Neural progenitor cell (in vitro differentiated cells): ENCODE measurements around the gene HSPA9. TPM values are rescaled to one million over a fixed set of nuclear protein-coding genes. Genes with fewer than 3 reads are reported as not detected.

Source experiments
- DNase-seq: peaks from one replicate; pipeline ENCODE4 v3.0.0-alpha.2; 2016; ENCODE audit warnings: low spot score
- H2AFZ ChIP-seq: fragments of 200-600 bp; sonication (generic); replicated peaks from 2 replicates; pipeline ENCODE4 v1.6.1; 2016; ENCODE audit warnings: antibody characterized with exemption
- H3F3A ChIP-seq: fragments of 200-600 bp; sonication (generic); 2 replicates; pipeline ENCODE4 v1.6.1; 2016; ENCODE audit warnings: antibody characterized with exemption, low read depth
- H3K27ac ChIP-seq: fragments of 200-600 bp; sonication (generic); 2 replicates; pipeline ENCODE4 v1.5.1; 2016; ENCODE audit warnings: mild to moderate bottlenecking
- H3K27me3 ChIP-seq: fragments of 200-600 bp; sonication (generic); 2 replicates; pipeline ENCODE4 v1.6.1; 2016; ENCODE audit warnings: mild to moderate bottlenecking, moderate library complexity
- H3K36me3 ChIP-seq: fragments of 200-600 bp; sonication (generic); 2 replicates; pipeline ENCODE4 v1.5.1; 2016
- H3K4me1 ChIP-seq: fragments of 200-600 bp; sonication (generic); 2 replicates; pipeline ENCODE4 v1.6.1; 2016; ENCODE audit warnings: mixed run types
- H3K4me2 ChIP-seq: fragments of 200-600 bp; sonication (generic); 2 replicates; pipeline ENCODE4 v1.6.1; 2016
- H3K4me3 ChIP-seq: fragments of 200-600 bp; sonication (generic); 2 replicates; pipeline ENCODE4 v1.5.1; 2016
- H3K79me2 ChIP-seq: fragments of 200-600 bp; sonication (generic); 2 replicates; pipeline ENCODE4 v1.6.1; 2016; ENCODE audit warnings: low read depth
- H3K9ac ChIP-seq: fragments of 200-600 bp; sonication (generic); 2 replicates; pipeline ENCODE4 v1.6.1; 2016
- H3K9me3 ChIP-seq: fragments of 200-600 bp; sonication (generic); 2 replicates; pipeline ENCODE4 v1.5.1; 2016; ENCODE audit warnings: low read depth
- H4K20me1 ChIP-seq: fragments of 200-600 bp; sonication (generic); 2 replicates; pipeline ENCODE4 v1.6.1; 2016; ENCODE audit warnings: low read depth
- H3K27ac Mint-ChIP-seq: 3 replicates; pipeline ENCODE4 v1.8.0; 2021; ENCODE audit warnings: mixed read lengths
- H3K27me3 Mint-ChIP-seq: 2 replicates; pipeline ENCODE4 v1.8.0; 2022; ENCODE audit warnings: low read depth, mild to moderate bottlenecking, inconsistent platforms, moderate library complexity, mixed read lengths; ENCODE audit not compliant: insufficient read depth
- H3K36me3 Mint-ChIP-seq: 3 replicates; pipeline ENCODE4 v1.8.0; 2021; ENCODE audit warnings: mixed read lengths
- H3K4me1 Mint-ChIP-seq: 3 replicates; pipeline ENCODE4 v1.8.0; 2021; ENCODE audit warnings: mixed read lengths
- H3K4me3 Mint-ChIP-seq: 3 replicates; pipeline ENCODE4 v1.8.0; 2021; ENCODE audit warnings: mild to moderate bottlenecking, moderate library complexity, mixed read lengths
- H3K9me3 Mint-ChIP-seq: 3 replicates; pipeline ENCODE4 v1.8.0; 2020; ENCODE audit warnings: mixed read lengths
- CTCF ChIP-seq: fragments of 200-600 bp; sonication (generic); IDR thresholded peaks from 2 replicates; pipeline ENCODE4 v1.5.1; 2017; ENCODE audit warnings: antibody characterized with exemption, mild to moderate bottlenecking
- EZH2 ChIP-seq: fragments of 200-600 bp; sonication (generic); IDR thresholded peaks from 2 replicates; pipeline ENCODE4 v1.6.1; 2017; ENCODE audit warnings: antibody characterized with exemption, mild to moderate bottlenecking, moderate library complexity
- EZH2phosphoT487 ChIP-seq: fragments of 200-600 bp; sonication (generic); IDR thresholded peaks from 2 replicates; pipeline ENCODE4 v1.6.1; 2017; ENCODE audit warnings: antibody characterized with exemption
- total RNA-seq: library from RNA; depleted of rRNA; stranded (reverse); fragments of >200 nt; gene quantifications from 2 replicates; pipeline ENCODE4 v1.2.3, GENCODE V29; 2015; ENCODE audit warnings: low replicate concordance

Gene HSPA9
- total RNA-seq, 1 donor from 2014 or later, result 259 TPM

GRCh38 chr5:138538943-138539627 lies 36.1 kb downstream of the HSPA9 start:
- H3K9me3 ChIP-seq, result no peaks in the 10 kb centered on the region
- peaks cover 24% of the 10 kb centered on the region for H3F3A ChIP-seq
- H3K36me3 ChIP-seq, result no peaks in the 10 kb centered on the region
- no peak overlapping the region for H3K9ac ChIP-seq
- peaks cover 14% of the 10 kb centered on the region for H3K4me1 ChIP-seq
- Mint-ChIP-seq H3K27me3 (no peaks in the 10 kb centered on the region), H3K4me3 (no peak overlapping the region), H3K36me3 (peaks cover 10% of the 10 kb centered on the region), H3K4me1 (peaks cover 20% of the 10 kb centered on the region), H3K27ac (no peak overlapping the region), H3K9me3 (no peaks in the 10 kb centered on the region)
- H3K27me3 ChIP-seq, result no peaks in the 10 kb centered on the region
- no peak for DNase-seq
- H3K27ac ChIP-seq, result no peak overlapping the region
- peaks cover 76% of the 10 kb centered on the region for H4K20me1 ChIP-seq
- no peak overlapping the region for H2AFZ ChIP-seq
- H3K4me3 ChIP-seq, result no peak overlapping the region
- no peak overlapping the region for H3K4me2 ChIP-seq
- H3K79me2 ChIP-seq, result peaks cover 97% of the 10 kb centered on the region
- TF ChIP-seq EZH2 (no peak), CTCF (no peak), EZH2phosphoT487 (no peak)

GRCh38 chr5:138536665-138537315 lies 38.4 kb downstream of the HSPA9 start:
- Mint-ChIP-seq H3K4me1 (peaks cover 11% of the 10 kb centered on the region), H3K9me3 (no peaks in the 10 kb centered on the region), H3K4me3 (no peak overlapping the region), H3K27me3 (no peaks in the 10 kb centered on the region), H3K27ac (no peak overlapping the region), H3K36me3 (peaks cover 26% of the 10 kb centered on the region)
- no peak for TF ChIP-seq EZH2
- peak; percentile 15 for TF ChIP-seq CTCF
- peaks cover 24% of the 10 kb centered on the region for H3F3A ChIP-seq
- DNase-seq, result no peak
- no peak overlapping the region for H3K4me2 ChIP-seq
- no peak overlapping the region for H3K27ac ChIP-seq
- H3K79me2 ChIP-seq, result peaks cover 100% of the 10 kb centered on the region
- H3K4me3 ChIP-seq, result no peak overlapping the region
- no peak overlapping the region for H3K9ac ChIP-seq
- no peaks in the 10 kb centered on the region for H3K36me3 ChIP-seq
- H3K27me3 ChIP-seq, result no peaks in the 10 kb centered on the region
- no peaks in the 10 kb centered on the region for H3K9me3 ChIP-seq
- no peak overlapping the region for H2AFZ ChIP-seq
- H4K20me1 ChIP-seq, result peaks cover 86% of the 10 kb centered on the region
- H3K4me1 ChIP-seq, result peaks cover 12% of the 10 kb centered on the region

GRCh38 chr5:138536215-138536614 lies 39.0 kb downstream of the HSPA9 start:
- H3K27me3 Mint-ChIP-seq, result no peaks in the 10 kb centered on the region
- H3K36me3 ChIP-seq, result no peaks in the 10 kb centered on the region
- no peaks in the 10 kb centered on the region for H3K9me3 Mint-ChIP-seq
- H3K9me3 ChIP-seq, result no peaks in the 10 kb centered on the region
- peaks cover 100% of the 10 kb centered on the region for H3K79me2 ChIP-seq
- TF ChIP-seq EZH2phosphoT487 (no peak), EZH2 (no peak), CTCF (no peak)
- DNase-seq, result no peak
- H3K27me3 ChIP-seq, result no peaks in the 10 kb centered on the region
- H3K4me3 ChIP-seq, result no peak overlapping the region
- H3K4me1 Mint-ChIP-seq, result peaks cover 6% of the 10 kb centered on the region
- peaks cover 21% of the 10 kb centered on the region for H3F3A ChIP-seq
- H3K4me2 ChIP-seq, result no peak overlapping the region
- H3K4me1 ChIP-seq, result peaks cover 6% of the 10 kb centered on the region
- H3K4me3 Mint-ChIP-seq, result no peak overlapping the region
- H3K27ac Mint-ChIP-seq, result no peak overlapping the region
- no peak overlapping the region for H2AFZ ChIP-seq
- no peak overlapping the region for H3K27ac ChIP-seq
- H4K20me1 ChIP-seq, result peaks cover 86% of the 10 kb centered on the region
- peaks cover 30% of the 10 kb centered on the region for H3K36me3 Mint-ChIP-seq
- H3K9ac ChIP-seq, result no peak overlapping the region
